HuH-7 (cell line): ENCODE measurements around the gene ARHGAP15.

Source experiments
- DNase-seq: peaks from one replicate; pipeline ENCODE4 v3.0.0; 2011; ENCODE audit warnings: low spot score

The ARHGAP15 gene

DNA sequence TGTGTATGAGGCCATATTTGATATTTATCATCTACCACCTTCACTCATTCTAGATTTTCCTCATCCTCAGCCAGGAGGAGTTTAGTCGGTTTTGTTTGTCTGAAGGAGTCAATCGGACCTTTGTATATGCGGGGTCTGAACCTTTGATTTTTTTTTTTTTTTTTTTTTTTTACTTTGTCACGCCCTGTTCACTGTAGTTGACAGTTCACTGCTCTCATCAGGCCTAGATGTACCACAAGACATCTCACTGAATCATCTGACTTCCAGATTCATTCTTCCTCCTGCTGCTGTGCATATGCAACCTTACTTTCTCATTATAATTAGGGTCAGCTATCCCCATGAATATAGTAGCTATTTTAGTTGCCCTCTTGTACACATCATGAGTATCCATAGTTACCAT lies 133.2 kb downstream of the ARHGAP15 start:
- DNase-seq = no peak

DNA sequence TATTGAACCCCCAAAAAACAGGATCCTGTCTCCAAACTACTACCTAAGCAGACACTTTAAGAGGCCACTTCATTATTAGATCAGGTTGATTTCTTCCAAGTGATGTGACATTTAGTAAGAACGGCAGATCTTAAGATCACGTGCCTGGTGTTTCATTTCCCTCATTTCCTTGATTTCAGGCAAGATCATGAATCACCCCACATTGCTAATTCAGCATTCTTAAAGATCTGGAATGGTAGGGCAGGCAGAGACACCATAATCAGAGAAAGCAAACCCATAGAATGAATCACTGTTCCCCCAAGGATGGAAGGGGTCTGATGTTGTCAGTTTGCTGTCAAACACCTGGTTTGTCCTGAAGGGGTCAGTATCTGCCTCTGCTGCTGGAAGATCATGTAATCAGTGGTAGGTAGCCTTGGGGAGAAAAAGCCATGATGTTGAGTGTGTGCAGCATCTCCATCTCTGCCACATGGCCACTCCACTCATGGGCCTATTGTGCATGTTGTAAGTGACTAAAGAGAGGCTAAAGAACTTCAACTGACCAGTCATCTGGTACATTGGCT lies 133.9 kb downstream of the ARHGAP15 start:
- DNase-seq = peak; percentile 2

DNA sequence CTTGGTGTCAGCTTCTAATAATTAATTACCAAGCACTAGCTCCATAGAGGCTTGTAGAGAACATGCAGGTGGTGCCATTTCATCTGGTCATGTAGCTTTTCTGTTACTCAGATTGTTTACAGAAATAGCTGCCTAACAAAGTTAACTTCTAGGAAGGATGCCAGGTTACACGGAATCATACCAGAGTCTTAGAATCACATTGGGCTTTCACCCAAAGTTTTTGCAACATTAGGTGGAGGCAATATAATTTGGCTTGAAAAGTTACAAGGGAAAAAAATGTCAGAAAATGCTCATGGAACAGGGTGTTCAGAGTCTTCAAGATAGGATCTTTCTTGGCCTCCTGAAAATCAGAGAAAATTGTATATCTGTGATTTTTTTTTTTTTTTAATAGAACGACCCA lies 135.6 kb downstream of the ARHGAP15 start:
- no peak for DNase-seq

DNA sequence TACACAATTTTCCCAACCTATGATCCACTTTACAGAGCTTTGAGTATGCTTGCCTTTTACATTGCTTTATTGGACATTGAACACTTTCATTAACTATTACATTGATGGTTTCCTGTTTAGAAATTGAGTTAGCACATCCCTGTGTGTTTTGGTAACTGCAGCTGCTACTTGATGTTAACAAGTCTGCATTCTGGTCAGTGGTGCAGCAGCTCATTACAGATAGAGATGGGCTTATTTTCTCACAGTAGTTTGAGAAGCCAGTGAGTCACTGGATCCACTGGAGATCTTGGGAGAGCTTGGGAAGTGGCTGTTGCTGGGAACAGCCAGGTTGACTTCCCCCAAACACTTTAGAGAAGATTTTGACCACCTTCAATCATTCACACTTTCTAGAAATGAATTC lies 150.5 kb downstream of the ARHGAP15 start:
- DNase-seq = no peak

DNA sequence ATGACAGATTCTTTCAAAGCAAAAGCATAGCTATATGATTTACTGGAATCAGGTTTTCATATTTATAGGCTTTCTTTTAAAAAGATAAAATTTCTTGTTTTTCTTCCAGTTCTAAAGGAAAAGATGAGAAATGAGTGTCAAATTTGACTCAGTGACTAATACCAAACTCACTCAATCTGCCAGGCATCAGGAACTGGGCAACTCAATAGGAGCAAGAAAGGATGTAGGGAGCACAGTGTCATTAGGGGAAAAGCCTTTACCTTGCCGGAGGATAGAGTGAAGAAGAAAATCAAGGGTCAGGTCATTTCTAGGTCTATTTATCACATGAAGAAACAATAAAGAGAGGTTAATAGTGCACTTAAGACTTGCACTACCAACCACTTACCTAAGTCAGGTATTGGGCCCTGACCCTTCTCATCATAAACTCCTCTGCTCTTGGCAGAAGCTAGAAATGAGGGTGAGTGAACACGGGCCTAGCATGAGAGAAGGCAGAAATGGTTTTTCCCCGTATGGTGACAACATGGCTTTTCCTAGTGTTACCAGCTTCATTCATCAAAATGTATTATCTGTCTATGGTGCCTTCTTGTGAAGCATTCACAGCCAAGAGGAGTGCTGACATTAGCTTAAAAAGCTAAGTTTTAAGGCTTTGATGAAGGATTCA lies 151.0 kb downstream of the ARHGAP15 start:
- no peak for DNase-seq

DNA sequence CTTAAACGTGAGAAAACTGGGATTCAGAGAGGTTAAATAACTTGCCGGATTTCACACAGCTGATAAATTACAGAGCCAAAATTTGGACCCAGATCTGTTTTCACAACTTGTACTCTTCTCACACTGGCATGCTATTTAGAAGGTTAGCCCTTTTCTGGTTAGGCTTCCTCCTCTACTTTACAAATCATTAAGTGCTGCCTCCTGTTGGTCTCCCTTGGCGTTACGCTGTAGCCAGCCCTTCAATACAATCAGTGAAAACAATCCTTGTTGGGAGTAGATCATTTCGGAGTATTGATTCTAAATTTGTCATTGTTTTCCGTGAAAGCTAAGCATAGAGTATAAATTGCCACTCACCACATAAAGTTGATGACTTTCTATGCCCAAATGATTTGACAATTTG lies 153.5 kb downstream of the ARHGAP15 start:
- no peak for DNase-seq

DNA sequence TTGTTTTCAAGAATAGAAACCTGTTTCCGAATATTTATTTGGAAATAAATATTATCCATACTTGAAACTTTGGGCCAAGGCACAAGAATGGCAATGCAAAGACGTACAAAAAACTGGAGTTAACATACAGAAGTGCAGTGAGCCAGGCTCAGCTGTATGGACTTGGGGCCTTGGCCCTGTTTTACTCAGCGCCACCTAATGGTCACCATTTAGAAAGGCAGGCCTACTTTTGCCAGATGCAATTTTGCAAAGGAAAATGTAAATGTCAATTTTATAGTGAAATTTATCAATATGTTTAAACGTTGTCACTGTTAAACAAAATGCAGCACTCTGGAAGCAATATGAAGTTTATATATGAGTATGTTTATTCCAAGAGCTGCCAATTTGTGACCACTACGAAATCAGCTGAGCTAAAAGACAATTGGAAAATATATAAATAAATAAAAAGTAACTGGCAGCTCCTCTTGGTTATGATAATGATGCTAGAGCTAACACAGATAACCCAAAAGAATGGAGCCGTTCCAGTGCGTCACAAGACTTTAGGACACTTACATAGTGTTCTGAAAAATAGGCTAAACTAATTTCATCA lies 155.0 kb downstream of the ARHGAP15 start:
- no peak for DNase-seq

DNA sequence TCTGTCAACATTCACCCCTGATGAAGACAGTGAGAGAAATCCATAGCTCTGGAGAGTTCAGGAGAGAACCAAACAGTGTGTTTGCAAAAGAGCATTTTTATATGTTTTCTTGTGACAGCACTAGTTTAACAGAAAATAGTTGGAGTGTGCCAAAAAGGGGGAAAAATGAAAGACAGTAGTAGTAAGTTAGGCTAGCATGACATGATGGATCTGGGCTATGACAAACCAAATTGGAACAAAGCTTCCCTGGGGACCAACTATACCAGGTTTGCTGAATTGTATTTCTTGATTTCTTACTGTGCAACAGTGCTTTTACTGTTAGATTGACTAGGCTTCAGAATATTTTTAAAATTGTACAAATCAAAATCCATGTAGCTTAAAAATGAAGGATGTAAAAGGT lies 159.8 kb downstream of the ARHGAP15 start:
- no peak for DNase-seq

DNA sequence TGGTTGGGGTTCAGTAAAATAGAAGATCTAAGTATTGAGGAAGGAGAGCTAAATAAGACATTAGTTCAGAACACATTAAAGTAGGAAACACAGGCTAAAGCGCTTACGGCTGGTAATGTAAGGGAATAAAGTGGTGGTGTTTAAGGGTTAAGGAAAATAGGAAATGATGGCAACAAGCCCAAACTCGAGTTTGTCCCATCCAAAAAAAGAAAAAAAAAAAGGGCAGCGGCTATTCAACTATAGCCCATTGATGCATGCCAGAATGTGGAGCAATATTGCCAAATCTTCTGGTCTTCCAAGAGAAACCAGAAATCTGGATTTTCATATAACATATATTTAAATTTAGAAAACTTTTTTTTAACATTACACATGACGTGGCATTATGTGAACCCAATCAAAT lies 161.0 kb downstream of the ARHGAP15 start:
- DNase-seq = no peak

DNA sequence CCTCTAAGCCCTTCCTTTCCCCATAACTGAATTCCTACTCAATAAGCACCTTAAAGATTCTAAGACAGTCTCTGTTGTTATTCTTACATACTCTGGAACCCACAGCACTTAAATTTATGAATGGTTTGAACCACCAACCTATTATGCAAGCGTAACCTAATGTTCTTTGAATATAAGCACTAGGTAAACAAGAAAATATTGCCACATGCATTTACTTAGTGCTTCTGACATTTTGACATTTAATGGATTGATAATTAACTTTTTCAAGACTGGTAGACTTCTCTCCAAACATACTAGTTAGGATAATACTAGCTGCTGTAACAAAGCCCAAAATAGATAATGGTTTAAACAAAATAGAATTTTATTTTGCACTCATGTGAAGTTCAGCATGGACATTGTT lies 164.8 kb downstream of the ARHGAP15 start:
- peak; percentile 2 for DNase-seq

DNA sequence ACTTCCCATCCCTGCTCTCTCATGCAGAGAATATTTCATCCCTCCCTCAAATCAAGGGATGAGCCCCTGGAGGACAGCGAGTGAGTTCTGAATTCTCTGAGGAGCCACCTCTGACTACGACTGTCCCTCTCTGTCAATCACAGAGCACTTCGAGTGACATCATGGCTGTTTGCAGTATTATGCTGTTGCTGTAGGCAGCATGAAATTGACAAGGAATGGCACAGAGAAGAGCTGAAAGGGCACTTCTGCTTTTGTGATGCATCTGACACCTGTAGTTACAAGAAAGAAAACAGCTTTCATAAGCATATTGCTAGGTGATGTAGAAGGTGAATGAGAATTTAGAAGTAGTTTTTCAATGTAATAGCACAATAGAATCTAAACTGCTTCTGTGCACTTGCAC lies 166.9 kb downstream of the ARHGAP15 start:
- no peak for DNase-seq

DNA sequence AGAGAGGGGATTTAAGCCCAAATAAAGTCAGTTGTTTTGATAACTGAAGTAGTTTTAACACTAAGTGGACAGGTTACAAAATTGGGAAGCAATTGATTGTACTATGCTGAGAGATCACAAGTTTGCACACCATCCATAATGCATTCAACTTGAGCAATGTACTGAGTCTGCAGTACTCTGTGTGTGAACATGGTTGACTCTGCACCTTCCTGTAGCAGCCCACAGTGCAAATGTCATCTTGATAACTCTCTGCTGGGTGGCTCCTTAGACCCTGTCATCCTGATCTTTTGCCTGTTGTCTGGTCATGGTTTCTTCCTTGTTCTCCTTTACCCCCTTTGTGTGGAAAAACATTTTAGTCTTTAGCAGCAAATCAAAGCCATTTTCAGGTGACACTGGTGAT lies 168.0 kb downstream of the ARHGAP15 start:
- no peak for DNase-seq

DNA sequence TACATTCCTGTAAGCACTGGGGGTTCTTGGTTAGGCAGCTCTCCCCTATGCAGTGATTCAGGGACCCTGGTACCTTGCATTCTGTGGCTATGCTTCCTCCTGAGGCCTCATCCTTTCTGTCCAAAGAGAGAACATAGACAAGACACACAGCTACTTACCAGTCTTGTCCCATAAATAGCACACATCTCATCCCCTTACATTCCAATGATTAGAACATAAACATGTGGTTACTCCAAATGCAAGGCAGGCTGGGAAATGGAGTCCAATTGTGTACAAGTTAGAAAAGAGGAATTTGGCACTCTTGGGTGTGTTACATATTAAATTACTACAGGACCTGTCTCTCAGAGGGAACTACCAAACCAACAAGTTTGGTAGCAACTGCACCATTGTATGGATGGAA lies 171.3 kb downstream of the ARHGAP15 start:
- DNase-seq = no peak

DNA sequence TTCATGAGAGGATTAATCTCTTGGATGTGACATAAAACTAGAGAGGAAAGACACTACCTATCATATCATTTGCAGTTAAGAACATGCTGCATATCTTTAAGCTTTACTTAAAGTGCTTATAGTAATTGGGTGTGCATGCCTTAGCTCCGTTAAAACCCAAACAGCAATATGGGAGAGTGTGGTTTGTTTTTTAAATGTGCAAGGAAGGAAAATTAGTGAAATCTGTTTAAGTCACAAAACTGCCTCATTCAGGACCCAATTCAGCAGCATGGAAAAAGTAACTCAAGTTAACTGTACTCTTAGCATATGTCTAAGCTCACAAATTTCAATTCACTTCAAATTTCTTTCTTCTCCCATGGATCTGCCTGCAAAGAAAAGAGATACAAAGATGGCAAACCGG lies 182.2 kb downstream of the ARHGAP15 start:
- no peak for DNase-seq

DNA sequence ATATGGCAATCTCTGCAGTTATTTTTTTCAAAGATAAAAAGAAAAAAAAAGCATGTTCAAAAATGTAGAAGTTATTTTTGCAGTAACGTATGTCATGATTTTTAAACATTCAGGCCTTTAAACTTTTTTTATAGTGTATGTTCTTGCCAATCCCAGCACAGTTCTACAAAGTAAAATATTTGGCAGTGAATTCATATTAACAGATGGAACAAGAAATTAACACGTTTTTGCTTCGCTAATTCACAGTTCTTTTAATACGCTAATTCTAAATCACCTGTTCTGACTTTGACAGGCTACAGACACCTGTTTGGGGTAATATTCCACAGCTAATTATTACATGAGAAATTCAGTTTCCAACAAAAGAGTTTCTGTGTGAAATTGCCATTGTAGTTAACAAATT lies 183.2 kb downstream of the ARHGAP15 start:
- DNase-seq = no peak

DNA sequence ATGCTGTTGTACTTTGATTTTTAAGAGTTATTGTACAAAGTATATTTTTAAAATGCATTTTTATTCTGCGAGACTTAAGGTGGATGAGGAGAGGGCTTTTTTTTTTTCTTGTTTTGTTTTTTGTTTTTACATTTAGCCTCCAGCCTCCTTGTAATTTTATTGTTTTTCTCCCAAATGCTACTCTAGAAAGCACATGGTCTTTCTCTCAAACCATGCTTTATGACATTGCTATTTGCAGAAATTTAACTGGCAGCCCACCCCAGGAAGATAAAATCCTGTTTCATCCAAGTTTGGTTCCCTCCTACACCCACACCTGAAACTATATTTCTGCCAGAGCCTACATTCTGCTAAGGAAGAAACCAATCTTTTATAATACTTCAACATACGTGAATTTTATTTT lies 184.6 kb downstream of the ARHGAP15 start:
- no peak for DNase-seq

DNA sequence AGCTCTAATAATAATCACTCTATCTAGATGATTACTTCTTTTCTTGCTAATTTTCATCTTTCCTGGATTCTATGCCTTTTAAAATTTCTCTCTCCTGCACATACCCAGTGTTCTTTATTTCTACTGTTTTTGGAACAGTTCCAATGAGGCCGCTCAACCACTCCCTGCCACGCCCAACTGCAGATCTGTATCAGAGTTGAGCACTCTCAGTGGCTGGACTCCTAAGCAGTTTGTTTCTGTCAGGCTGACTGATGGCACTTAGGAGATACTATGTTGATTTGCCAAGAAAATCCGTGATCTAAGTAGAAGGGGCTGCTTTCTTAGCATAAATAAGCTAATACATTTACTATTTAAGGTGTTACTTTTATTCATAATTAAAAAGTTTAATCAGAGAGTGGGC lies 192.8 kb downstream of the ARHGAP15 start:
- DNase-seq = no peak

DNA sequence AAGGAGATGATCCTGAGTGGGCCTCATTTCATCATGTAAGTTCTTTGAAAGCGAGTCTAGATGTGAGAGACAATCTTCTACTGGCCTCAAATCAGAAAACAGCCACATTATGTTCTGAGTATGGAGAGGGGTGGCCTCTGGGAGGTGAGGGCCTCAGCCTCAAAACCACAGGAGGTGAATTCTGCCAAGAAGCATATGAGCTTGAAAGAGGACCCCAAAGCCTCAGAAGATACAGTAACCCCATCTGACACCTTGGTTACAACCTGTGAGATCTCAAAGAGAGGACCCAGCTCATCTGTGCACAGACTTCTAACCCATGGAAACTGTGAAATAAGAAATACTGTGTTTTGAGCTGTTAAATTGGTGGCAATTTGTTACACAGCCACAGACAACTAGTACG lies 200.1 kb downstream of the ARHGAP15 start:
- no peak for DNase-seq

DNA sequence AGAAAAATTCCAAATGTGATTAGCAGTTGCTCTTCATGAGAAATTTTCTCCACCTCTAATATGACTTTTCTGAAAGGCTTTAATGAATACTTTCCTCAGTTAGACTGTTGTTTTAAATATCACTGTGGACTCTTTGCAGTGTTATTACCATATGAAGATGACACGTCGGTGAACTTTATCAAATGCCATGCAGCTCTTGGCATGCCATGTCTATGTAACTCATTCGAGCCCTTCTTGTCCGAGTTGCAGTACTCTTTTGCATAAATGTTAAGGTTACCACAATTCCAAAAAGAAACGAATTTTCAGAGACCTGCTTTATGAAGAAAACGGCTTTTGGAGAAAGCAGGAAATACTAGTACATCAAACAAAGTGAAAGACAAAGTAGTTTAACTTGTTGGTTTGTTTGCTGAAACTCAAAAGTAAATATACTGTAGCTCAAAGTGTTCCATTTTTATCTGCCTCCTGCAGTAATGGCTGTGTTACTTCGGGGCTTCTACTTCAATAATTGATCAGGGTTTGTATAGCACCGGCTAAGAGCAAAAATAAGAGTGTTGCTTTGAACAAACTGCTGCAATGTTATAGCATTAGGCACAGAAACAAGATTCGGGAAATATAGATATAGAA lies 204.1 kb downstream of the ARHGAP15 start:
- DNase-seq = no peak

DNA sequence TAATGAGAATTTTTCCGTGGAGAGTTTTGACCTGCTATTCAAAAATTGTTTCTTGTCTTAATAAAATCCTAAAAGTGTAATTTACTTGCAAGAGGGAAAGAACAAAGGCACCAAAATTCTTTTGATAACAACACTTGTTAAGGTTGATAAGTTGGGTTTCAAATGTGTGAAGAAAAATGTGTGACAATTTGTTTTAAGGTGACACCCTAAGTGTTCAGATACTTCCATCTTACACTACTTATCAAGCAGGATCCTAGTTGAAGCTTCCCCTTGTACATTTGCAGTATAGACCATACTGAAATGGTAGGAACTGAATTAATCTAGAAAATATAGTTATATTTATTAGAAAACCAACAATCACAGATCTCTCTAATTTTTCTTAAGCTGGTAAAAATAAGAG lies 204.6 kb downstream of the ARHGAP15 start:
- DNase-seq = no peak

DNA sequence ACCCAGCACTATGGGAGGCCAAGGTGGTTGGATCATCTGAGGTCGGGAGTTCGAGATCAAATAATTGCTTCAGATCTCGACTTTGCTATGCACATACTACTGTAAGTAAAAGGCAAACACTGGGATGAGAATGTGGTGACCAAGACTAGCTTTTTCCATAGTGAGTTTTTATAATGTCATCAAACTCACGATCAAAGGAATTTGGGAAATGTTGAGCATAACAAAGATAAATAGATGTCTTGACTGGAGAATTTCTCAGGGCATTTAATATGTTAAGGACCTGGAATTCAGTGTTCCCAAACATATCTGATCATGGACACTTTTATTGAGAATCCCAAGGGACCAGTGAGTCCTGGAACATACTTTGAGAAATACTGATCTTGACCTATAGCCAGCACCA lies 205.6 kb downstream of the ARHGAP15 start:
- no peak for DNase-seq

DNA sequence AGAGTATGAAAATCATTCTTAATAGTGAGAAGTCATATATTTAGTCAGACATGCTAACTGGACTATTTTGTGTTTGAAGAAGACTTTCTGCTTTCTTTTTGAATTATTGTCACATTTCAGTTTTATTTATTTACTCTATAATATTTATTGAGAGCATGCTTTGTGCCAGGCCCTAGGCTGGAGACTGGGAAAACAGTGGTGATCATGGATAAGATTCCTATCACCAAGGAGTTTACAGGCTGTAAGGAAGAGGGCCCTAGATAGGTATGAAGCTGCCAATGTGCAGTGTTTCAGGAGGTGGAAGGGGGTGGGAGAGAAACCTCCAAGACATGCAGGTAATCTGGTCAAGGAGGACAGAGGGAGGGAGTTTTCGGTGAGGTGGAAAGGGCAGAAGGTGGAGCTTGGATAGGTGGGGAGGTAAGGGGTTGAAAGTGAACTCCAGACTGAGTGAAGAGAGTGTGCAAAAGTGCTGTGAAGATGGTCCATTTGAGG lies 207.5 kb downstream of the ARHGAP15 start:
- DNase-seq = no peak

DNA sequence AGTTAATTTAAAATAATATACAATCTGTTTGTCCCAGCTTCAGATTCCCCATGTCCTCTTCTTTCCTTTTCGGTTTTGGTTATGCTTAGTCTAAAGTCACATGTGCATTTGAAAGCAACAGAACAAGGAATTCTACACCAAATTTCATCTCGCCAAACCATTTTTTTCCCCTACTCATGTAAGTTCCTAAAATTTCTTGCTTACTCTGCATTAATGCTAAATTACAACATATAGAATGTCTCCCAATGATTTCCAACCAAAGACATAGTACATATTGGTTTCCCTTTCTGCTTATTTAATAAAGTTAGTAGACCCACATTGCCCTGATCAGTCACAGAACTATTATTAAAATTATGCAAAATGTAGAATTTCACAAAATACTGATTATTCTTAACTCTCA lies 212.3 kb downstream of the ARHGAP15 start:
- DNase-seq = no peak
